Nephron progenitor cell (in vitro differentiated cells): ENCODE data around the gene ADAP2.

Source experiments
- DNase-seq: peaks from one replicate; pipeline ENCODE4 v3.0.0; 2021
- H3K27ac Mint-ChIP-seq: 2 replicates; pipeline ENCODE4 v1.8.0; 2021; ENCODE audit warnings: mild to moderate bottlenecking, moderate library complexity, mixed read lengths
- H3K27me3 Mint-ChIP-seq: 2 replicates; pipeline ENCODE4 v1.8.0; 2021; ENCODE audit warnings: mild to moderate bottlenecking, low read depth, mixed read lengths; ENCODE audit not compliant: poor library complexity
- H3K36me3 Mint-ChIP-seq: 2 replicates; pipeline ENCODE4 v1.8.0; 2021; ENCODE audit warnings: low read depth, mixed read lengths
- H3K4me1 Mint-ChIP-seq: 2 replicates; pipeline ENCODE4 v1.8.0; 2021; ENCODE audit warnings: mixed read lengths
- H3K4me3 Mint-ChIP-seq: 2 replicates; pipeline ENCODE4 v1.8.0; 2021; ENCODE audit warnings: mild to moderate bottlenecking, moderate library complexity, mixed read lengths
- H3K9me3 Mint-ChIP-seq: 2 replicates; pipeline ENCODE4 v1.8.0; 2021; ENCODE audit warnings: mild to moderate bottlenecking, moderate library complexity, mixed read lengths
- TF ChIP-seq, protein P1 (sequence below): fragments of 200-600 bp; sonication (generic); IDR thresholded peaks from 2 replicates; pipeline ENCODE4 v1.5.0; 2021; ENCODE audit warnings: antibody characterized with exemption

Gene ADAP2

DNA sequence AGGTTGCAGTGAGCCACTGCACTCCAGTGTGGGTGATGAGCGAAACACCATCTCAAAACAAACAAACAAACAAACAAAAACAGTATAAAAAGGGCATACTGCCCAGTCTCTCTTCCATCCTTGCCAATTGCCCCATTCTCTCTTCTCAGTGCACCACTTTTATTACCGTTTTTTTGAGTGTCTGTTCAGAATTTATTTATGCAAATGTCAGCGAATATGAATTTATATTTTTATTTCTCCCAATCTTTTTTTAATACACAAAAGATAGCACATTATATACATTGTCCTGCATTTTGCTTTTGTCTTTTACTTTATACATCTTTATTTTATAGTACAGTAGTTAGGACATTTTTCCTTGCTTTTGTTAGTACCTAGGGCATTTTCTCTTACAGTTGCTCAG, 68.7 kb downstream of the ADAP2 start:
- H3K27me3 Mint-ChIP-seq = peaks cover 3% of the 10 kb centered on the region
- no peak overlapping the region for H3K27ac Mint-ChIP-seq
- TF ChIP-seq, protein P1, sequence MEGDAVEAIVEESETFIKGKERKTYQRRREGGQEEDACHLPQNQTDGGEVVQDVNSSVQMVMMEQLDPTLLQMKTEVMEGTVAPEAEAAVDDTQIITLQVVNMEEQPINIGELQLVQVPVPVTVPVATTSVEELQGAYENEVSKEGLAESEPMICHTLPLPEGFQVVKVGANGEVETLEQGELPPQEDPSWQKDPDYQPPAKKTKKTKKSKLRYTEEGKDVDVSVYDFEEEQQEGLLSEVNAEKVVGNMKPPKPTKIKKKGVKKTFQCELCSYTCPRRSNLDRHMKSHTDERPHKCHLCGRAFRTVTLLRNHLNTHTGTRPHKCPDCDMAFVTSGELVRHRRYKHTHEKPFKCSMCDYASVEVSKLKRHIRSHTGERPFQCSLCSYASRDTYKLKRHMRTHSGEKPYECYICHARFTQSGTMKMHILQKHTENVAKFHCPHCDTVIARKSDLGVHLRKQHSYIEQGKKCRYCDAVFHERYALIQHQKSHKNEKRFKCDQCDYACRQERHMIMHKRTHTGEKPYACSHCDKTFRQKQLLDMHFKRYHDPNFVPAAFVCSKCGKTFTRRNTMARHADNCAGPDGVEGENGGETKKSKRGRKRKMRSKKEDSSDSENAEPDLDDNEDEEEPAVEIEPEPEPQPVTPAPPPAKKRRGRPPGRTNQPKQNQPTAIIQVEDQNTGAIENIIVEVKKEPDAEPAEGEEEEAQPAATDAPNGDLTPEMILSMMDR = no peak
- H3K4me3 Mint-ChIP-seq = no peak overlapping the region
- DNase-seq = no peak
- H3K4me1 Mint-ChIP-seq = no peaks in the 10 kb centered on the region
- H3K36me3 Mint-ChIP-seq = peaks cover 6% of the 10 kb centered on the region
- H3K9me3 Mint-ChIP-seq = no peaks in the 10 kb centered on the region

DNA sequence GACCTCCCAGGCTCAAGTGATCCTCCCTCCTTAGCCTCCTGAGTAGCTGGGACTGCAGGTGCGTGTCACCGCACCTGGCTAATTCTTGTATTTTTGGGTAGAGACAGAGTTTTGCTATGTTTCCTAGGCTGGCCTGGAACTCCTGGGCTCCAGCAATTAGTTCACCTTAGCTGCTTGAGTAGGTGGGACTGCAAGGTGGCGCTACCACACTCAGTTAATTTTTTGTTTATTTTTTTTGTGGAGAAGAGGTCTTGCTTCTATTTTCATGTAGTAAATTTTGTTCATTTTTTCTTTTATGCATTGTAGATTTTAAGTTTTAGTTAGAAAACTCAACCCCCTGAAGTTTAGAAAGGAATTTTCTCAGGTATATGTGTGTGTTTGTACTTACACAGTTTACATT, 70.8 kb downstream of the ADAP2 start:
- Mint-ChIP-seq H3K27ac (no peak overlapping the region), H3K4me3 (no peak overlapping the region), H3K27me3 (peaks cover 3% of the 10 kb centered on the region), H3K9me3 (no peaks in the 10 kb centered on the region), H3K4me1 (no peaks in the 10 kb centered on the region), H3K36me3 (peaks cover 19% of the 10 kb centered on the region)
- DNase-seq = no peak
- TF ChIP-seq, protein P1 = no peak

DNA sequence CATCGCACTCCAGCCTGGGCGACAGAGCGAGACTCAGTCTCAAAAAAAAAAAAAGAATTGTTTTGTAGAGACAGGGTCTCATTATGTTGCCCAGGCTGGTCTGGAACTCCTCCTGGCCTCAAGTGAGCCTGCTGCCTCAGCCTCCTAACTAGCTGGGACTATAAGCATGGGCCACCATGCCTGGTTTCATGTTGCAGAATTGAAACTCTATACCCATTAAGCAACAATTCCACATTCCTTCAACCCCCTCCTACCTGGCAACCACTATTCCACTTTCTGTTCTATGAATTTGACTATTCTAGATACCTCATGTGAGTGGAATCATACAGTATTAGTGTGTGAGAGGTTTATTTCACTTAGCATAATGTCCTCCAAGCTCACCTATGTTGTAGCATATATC, 73.6 kb downstream of the ADAP2 start:
- DNase-seq = no peak
- no peaks in the 10 kb centered on the region for H3K9me3 Mint-ChIP-seq
- peaks cover 33% of the 10 kb centered on the region for H3K36me3 Mint-ChIP-seq
- TF ChIP-seq, protein P1 = no peak
- no peak overlapping the region for H3K4me3 Mint-ChIP-seq
- peaks cover 7% of the 10 kb centered on the region for H3K4me1 Mint-ChIP-seq
- H3K27ac Mint-ChIP-seq = no peak overlapping the region
- H3K27me3 Mint-ChIP-seq = peaks cover 3% of the 10 kb centered on the region

DNA sequence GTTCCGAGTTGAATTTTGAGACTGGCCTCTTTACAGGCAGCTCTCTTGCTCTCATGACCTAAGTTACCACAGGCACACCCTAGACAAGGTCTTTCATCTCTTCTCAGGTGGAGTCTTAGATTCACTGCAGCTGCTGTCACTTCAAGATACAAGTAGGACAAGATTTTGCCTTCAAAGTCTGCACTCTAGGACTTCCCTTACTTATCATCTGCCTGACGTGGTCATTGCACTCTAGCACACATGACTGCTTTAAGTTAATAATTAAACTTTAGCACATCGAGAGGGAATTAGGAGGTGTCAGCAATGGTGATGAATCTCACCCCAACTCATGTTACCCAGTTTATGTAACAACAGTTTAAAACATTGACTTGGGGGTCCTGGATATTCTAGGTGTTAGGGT, 74.7 kb downstream of the ADAP2 start:
- peaks cover 7% of the 10 kb centered on the region for H3K4me1 Mint-ChIP-seq
- no peaks in the 10 kb centered on the region for H3K9me3 Mint-ChIP-seq
- DNase-seq = no peak
- no peak overlapping the region for H3K4me3 Mint-ChIP-seq
- TF ChIP-seq, protein P1 = no peak
- no peak overlapping the region for H3K27ac Mint-ChIP-seq
- peaks cover 33% of the 10 kb centered on the region for H3K36me3 Mint-ChIP-seq
- peaks cover 3% of the 10 kb centered on the region for H3K27me3 Mint-ChIP-seq

DNA sequence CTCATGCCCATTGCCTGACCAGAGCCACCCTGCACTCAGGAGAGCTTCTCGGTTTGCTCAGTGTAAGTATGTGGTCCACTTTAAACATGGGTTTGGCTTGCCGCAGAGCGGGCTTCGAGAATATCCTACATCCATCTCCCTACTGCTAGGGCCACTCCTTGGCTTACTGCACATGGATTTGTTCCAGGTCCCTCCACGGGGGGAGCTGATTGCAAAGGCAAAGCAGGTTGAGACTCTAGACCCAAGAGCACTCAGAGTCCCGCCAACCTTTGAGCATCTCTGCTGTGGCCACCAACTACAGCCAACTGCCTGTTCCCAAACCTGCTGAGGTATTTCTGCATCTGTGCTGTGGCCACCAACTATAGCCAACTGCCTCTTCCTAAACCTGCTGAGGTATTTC, 75.5 kb downstream of the ADAP2 start:
- H3K36me3 Mint-ChIP-seq = peaks cover 38% of the 10 kb centered on the region
- no peak for DNase-seq
- peaks cover 7% of the 10 kb centered on the region for H3K4me1 Mint-ChIP-seq
- H3K9me3 Mint-ChIP-seq = no peaks in the 10 kb centered on the region
- TF ChIP-seq, protein P1 = no peak
- H3K27me3 Mint-ChIP-seq = peaks cover 3% of the 10 kb centered on the region
- no peak overlapping the region for H3K4me3 Mint-ChIP-seq
- no peak overlapping the region for H3K27ac Mint-ChIP-seq

DNA sequence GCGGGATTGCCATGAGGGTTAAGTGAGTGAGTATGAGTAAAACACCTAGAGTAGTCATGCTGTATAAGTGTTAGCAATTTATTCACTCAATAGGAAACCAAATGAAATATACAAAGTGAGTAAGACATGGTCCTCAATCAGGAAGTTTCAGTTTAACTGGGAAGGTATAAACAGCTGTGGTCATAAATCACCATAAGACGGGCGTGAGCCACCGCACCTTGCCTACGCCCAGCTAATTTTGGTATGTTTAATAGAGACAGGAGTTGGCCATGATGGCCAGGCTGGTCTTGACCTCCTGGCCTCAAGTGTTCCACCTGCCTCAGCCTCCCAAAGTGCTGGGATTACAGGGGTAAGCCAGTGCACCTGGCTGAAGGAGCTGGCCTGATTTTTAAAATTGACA, 76.1 kb downstream of the ADAP2 start:
- H3K36me3 Mint-ChIP-seq = peaks cover 41% of the 10 kb centered on the region
- TF ChIP-seq, protein P1 = no peak
- H3K9me3 Mint-ChIP-seq = no peaks in the 10 kb centered on the region
- no peaks in the 10 kb centered on the region for H3K27me3 Mint-ChIP-seq
- no peak overlapping the region for H3K4me3 Mint-ChIP-seq
- peaks cover 7% of the 10 kb centered on the region for H3K4me1 Mint-ChIP-seq
- H3K27ac Mint-ChIP-seq = no peak overlapping the region
- no peak for DNase-seq
